ENCODE data around the gene COPA.

DNA sequence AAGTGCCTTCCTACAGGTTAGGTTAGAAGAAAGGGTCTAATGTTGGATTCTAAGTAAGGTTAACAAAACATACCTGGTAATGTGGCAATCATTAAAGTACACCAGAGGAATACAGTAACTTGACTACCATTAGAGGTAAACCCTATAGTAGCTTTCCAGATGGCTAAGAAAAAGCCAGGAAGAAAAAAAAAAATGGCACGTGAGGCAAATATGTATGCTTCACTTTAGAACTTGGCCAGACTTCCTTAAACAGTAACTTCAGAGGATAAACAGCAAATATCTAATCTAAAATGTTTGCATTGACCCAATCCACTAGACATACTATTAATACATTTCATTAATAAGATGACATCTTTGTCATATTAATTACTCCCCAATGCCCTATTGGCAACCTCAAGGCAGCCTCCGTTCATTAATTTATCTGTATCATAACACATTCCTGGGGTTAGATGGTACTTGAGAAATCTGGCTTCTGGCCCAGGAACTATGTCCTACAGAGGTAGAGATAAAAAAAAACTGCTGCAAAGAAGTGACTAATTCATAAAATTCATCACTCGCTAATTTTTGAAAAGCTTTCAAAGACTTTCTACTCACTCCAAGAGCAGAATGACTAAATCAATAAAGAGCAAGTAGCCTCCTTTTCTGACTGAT is 86.5 kb downstream of the COPA start:
- TF ChIP-seq EZH2phosphoT487 (IDR thresholded peaks at IDR 0.05; ENCODE audit: borderline replicate concordance, low read length) (no peak), EZH2 (IDR thresholded peaks at IDR 0.05; ENCODE audit: low read length, unreplicated experiment) (no peak)
- TF ChIP-seq, protein P1, sequence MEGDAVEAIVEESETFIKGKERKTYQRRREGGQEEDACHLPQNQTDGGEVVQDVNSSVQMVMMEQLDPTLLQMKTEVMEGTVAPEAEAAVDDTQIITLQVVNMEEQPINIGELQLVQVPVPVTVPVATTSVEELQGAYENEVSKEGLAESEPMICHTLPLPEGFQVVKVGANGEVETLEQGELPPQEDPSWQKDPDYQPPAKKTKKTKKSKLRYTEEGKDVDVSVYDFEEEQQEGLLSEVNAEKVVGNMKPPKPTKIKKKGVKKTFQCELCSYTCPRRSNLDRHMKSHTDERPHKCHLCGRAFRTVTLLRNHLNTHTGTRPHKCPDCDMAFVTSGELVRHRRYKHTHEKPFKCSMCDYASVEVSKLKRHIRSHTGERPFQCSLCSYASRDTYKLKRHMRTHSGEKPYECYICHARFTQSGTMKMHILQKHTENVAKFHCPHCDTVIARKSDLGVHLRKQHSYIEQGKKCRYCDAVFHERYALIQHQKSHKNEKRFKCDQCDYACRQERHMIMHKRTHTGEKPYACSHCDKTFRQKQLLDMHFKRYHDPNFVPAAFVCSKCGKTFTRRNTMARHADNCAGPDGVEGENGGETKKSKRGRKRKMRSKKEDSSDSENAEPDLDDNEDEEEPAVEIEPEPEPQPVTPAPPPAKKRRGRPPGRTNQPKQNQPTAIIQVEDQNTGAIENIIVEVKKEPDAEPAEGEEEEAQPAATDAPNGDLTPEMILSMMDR (conservative IDR thresholded peaks at IDR 0.05; ENCODE audit: low read depth, low read length): no peak
